Lung (tissue), 12 donors: ENCODE results near the gene NRXN2. TPM values are rescaled to one million over a fixed set of nuclear protein-coding genes. Genes with fewer than 3 reads are reported as not detected.

Source experiments
- ATAC-seq: fragments of 200-7000 bp; cut with Tn5 transposase; one replicate; pipeline ENCODE4 v1.9.1; 2020; ENCODE audit warnings: moderate number of reproducible peaks; ENCODE audit not compliant: insufficient read depth, low FRiP score
- DNase-seq, 3 donors: peaks; one replicate each; pipeline ENCODE4 v3.0.0-alpha.2; 2013 to 2017
- H3K27ac ChIP-seq, 2 donors: one replicate each; pipeline ENCODE4 v1.5.1; 2013; ENCODE audit warnings: mild to moderate bottlenecking in 2 of 2, moderate library complexity in 2 of 2, control low read depth in 1 of 2, inconsistent platforms in 1 of 2, low read depth in 1 of 2, low read length in 1 of 2
- H3K27me3 ChIP-seq, 3 donors: one replicate each; pipeline ENCODE4 v1.5.1; 2013; ENCODE audit warnings: low read length in 2 of 3; ENCODE audit not compliant: control insufficient read depth in 3 of 3, insufficient read depth in 3 of 3
- H3K36me3 ChIP-seq, 4 donors: one replicate each; pipeline ENCODE4 v1.5.1; 2013; ENCODE audit warnings: low read length in 4 of 4, mild to moderate bottlenecking in 1 of 4, moderate library complexity in 1 of 4; ENCODE audit not compliant: control insufficient read depth in 4 of 4, insufficient read depth in 4 of 4
- H3K4me1 ChIP-seq, 5 donors: one replicate each; pipeline ENCODE4 v1.5.1; 2013; ENCODE audit warnings: low read length in 5 of 5, mild to moderate bottlenecking in 2 of 5, moderate library complexity in 1 of 5; ENCODE audit not compliant: control insufficient read depth in 5 of 5, insufficient read depth in 5 of 5
- H3K4me3 ChIP-seq: one replicate; pipeline ENCODE4 v1.5.1; 2013; ENCODE audit warnings: mild to moderate bottlenecking, control low read depth, moderate library complexity
- H3K9ac ChIP-seq, 2 donors: one replicate each; pipeline ENCODE4 v1.5.1; 2013; ENCODE audit warnings: low read length in 2 of 2, control low read depth in 1 of 2; ENCODE audit not compliant: insufficient read depth in 1 of 2
- H3K9me3 ChIP-seq, 4 donors: one replicate each; pipeline ENCODE4 v1.5.1; 2013; ENCODE audit warnings: low read length in 3 of 4, mild to moderate bottlenecking in 1 of 4, moderate library complexity in 1 of 4; ENCODE audit not compliant: control insufficient read depth in 4 of 4, insufficient read depth in 3 of 4
- WGBS, 2 donors: extraction: QIAGEN DNeasy Blood & Tissue Kit; methylation state at CpG; one replicate each; pipeline ENCODE4 v1.1.7; 2013; 5-methylcytosine and 5-hydroxymethylcytosine counted together
- polyA plus RNA-seq, 2 donors: library from polyadenylated mRNA; stranded (reverse); fragments of 200-250 nt; gene quantifications; one replicate each; pipeline ENCODE4 v1.2.1, GENCODE V29; 2013
- total RNA-seq, 2 donors: library from RNA; depleted of rRNA in 1 of 2; stranded (reverse); fragments of >200 nt in 1 of 2; gene quantifications; one replicate each; pipeline ENCODE4 v1.2.1, GENCODE V29; 2014 to 2021
- TF ChIP-seq, protein P1 (sequence below): IDR thresholded peaks from 2 replicates; pipeline ENCODE4 v1.5.1; 2012; ENCODE audit warnings: mild to moderate bottlenecking; ENCODE audit errors: control extremely low read depth, extremely low read depth
- donor health status: control.
- donor health status: control.
- donor health status: Bipolar disorder and iron deficiency.
- donor health status: healthy.
- donor health status: DM: yes; HTN: yes; CAD: no.

NRXN2 gene
- total and polyA plus RNA-seq, 4 donors: 0.39 to 6.6 (median 1.1) TPM

DNA sequence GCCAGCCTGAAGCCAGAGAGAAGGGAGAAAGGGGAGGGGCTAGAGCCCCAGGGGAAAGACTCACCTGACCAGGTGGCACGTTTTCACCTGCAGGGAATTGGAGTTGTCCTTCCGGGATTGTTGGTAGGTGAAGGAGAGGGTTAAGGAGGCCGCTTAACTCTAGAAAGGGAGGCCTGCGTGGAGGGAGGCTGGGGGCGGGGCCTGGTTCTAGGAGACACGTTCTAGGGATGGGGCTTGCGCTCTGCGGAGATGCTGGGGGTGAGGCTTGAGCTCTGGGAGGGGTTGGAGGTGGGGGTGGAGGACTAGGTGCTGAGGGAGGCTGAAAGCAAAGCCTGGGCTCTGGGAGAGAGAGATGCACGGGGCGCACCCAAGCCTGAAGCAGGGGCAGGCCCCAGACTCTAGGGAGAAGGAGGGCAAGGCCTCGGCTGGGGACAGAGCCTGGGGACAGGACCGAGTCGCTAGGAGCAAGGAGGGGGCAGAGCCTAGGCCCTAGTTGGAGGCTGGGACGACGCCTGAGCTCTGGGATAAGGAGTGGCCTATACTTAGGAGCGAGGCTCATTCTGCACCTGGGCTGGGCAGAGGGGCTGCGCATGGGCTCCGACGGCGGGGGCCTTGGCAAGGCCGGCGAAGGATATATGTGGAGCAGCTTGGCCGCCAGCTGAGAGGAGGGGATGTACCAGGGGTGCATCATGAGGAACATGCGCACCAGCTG, 18.5 kb upstream of the NRXN2 start:
- H3K4me3 ChIP-seq: no peak overlapping the region
- peaks cover 0 to 31% (median 10%) of the 10 kb centered on the region in 5 donors for H3K4me1 ChIP-seq
- H3K9me3 ChIP-seq: no peaks in the 10 kb centered on the region
- no peak for ATAC-seq
- H3K9ac ChIP-seq: no peak overlapping the region
- WGBS, 2 donors: 61 to 75% methylated on average over 24 of the region's 24 CpGs
- TF ChIP-seq, protein P1, sequence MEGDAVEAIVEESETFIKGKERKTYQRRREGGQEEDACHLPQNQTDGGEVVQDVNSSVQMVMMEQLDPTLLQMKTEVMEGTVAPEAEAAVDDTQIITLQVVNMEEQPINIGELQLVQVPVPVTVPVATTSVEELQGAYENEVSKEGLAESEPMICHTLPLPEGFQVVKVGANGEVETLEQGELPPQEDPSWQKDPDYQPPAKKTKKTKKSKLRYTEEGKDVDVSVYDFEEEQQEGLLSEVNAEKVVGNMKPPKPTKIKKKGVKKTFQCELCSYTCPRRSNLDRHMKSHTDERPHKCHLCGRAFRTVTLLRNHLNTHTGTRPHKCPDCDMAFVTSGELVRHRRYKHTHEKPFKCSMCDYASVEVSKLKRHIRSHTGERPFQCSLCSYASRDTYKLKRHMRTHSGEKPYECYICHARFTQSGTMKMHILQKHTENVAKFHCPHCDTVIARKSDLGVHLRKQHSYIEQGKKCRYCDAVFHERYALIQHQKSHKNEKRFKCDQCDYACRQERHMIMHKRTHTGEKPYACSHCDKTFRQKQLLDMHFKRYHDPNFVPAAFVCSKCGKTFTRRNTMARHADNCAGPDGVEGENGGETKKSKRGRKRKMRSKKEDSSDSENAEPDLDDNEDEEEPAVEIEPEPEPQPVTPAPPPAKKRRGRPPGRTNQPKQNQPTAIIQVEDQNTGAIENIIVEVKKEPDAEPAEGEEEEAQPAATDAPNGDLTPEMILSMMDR: no peak
- H3K36me3 ChIP-seq: peaks cover 0 to 8% (median 0%) of the 10 kb centered on the region in 4 donors
- peaks cover 0 to 58% (median 29%) of the 10 kb centered on the region in 3 donors for H3K27me3 ChIP-seq
- no peak overlapping the region for H3K27ac ChIP-seq
- no peak for DNase-seq

DNA sequence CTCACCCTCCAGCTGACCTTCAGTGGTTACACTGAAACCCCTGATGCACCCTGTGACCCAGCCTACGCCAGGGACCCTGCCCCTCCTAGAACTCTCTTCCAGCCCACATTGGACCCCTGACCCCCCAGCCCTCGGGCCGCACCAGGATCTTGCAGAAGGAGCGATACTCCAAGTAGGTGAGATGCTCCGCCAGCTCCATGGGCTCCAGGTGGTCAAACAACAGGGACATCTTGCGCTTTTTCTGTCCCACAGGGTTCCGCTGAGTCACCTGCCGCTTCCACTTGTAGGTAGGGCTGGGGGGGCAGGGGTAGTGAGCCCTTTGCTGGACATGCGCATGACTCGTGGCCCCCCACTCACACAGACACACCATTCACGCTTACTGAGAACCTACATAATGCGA, 16.9 kb upstream of the NRXN2 start:
- ATAC-seq (no peak), DNase-seq (no peak)
- H3K4me3 ChIP-seq: no peak overlapping the region
- WGBS, 2 donors: 89 to 95% methylated on average over 12 of the region's 12 CpGs
- TF ChIP-seq, protein P1: no peak
- H3K9ac ChIP-seq: no peak overlapping the region
- peaks cover 0 to 14% (median 0%) of the 10 kb centered on the region in 4 donors for H3K36me3 ChIP-seq
- H3K27ac ChIP-seq: no peak overlapping the region
- peaks cover 0 to 49% (median 29%) of the 10 kb centered on the region in 3 donors for H3K27me3 ChIP-seq
- no peaks in the 10 kb centered on the region for H3K9me3 ChIP-seq
- H3K4me1 ChIP-seq: peaks cover 0 to 21% (median 10%) of the 10 kb centered on the region in 5 donors

DNA sequence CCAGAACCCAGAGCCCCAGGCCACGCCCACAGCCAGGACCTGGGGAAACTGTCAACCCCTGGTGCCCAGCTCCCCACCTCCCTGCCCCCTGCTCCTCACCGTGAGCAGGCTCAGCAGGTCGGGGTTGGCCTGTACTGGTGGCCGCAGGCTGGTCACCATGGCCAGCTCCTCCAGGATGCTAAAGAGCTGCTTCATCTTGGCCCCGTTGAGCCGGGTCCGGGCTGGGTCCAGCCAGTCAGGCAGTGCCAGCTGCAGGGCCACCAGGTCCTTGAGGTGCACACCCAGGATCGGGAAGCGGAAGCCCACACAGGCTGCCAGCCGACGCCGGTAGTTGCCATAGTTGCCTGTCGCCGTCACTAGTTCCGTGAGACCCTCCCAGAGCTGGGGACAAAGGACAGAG, 13.7 kb upstream of the NRXN2 start:
- Histone ChIP-seq H3K9ac (no peak overlapping the region), H3K4me3 (no peak overlapping the region), H3K9me3 (no peaks in the 10 kb centered on the region), H3K36me3 (peaks cover 0 to 18% (median 0%) of the 10 kb centered on the region in 4 donors), H3K27ac (no peak overlapping the region), H3K27me3 (peaks cover 0 to 22% (median 18%) of the 10 kb centered on the region in 3 donors), H3K4me1 (no peaks in the 10 kb centered on the region)
- 94 to 97% methylated on average over 15 of the region's 15 CpGs for WGBS, 2 donors
- ATAC-seq (no peak), DNase-seq (no peak)
- TF ChIP-seq, protein P1: no peak
